ENCODE data around the gene ERVV-1. TPM values are rescaled to one million over a fixed set of nuclear protein-coding genes. Genes with fewer than 3 reads are reported as not detected.

ERVV-1 gene
- total and polyA plus RNA-seq, 8 donors: not detected

- intact Hi-C loops (cut with DNase I; ENCODE audit: low total_unique reads): no loop called here
- Histone ChIP-seq H3K27me3 (peaks cover 0 to 9% (median 0%) of the 10 kb centered on the region in 3 donors), H3K9me3 (peaks cover 0 to 53% (median 3%) of the 10 kb centered on the region in 4 donors), H3K4me3 (no peak overlapping the region), H3K4me1 (no peaks in the 10 kb centered on the region), H3K36me3 (no peaks in the 10 kb centered on the region), H3K27ac (no peak overlapping the region)
- no peak for TF ChIP-seq CTCF (IDR thresholded peaks at IDR 0.05)
- no peak for TF ChIP-seq POLR2A (IDR thresholded peaks at IDR 0.05)
- TF ChIP-seq POLR2AphosphoS5 (IDR thresholded peaks at IDR 0.05): no peak
- TF ChIP-seq EP300 (IDR thresholded peaks at IDR 0.05): no peak
- no peak for DNase-seq
- whole genome bisulfite sequencing, 5 donors: 83 to 89% (median 85%) methylated on average over 25 of the region's 25 CpGs
These were observed 5.5 kb upstream of the ERVV-1 start for GRCh38 chr19:53008061-53008778.

DNA sequence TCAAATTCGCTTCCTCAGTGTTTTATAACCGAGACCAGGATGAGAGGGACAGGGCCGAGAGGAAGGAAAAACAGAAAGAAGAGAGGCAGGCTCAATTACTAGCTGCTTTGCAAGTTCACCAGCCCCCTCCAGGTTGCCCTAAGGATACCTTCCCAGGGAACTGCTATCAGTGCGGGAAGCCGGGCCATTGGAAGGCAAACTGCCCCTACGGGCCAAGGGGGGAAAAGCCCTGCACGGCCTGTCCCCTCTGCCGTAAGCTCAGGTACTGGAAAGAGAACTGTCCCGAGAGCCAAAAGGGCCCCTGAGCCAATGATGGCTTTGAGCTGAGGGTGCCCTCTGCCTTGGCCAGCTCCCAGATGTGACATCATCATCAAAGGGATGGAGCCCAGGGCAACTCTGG, 3.2 kb upstream of the ERVV-1 start:
- no peak overlapping the region for H3K4me3 ChIP-seq
- intact Hi-C loops (cut with DNase I; ENCODE audit: low total_unique reads): no loop called here
- H3K27me3 ChIP-seq: peaks cover 0 to 9% (median 0%) of the 10 kb centered on the region in 3 donors
- WGBS, 5 donors: 41 to 56% (median 50%) methylated on average over 9 of the region's 9 CpGs
- H3K4me1 ChIP-seq: no peaks in the 10 kb centered on the region
- TF ChIP-seq POLR2A (IDR thresholded peaks at IDR 0.05): no peak
- TF ChIP-seq EP300 (IDR thresholded peaks at IDR 0.05): no peak
- TF ChIP-seq POLR2AphosphoS5 (IDR thresholded peaks at IDR 0.05): no peak
- TF ChIP-seq CTCF (IDR thresholded peaks at IDR 0.05): no peak
- no peak for DNase-seq
- no peak overlapping the region for H3K27ac ChIP-seq
- peaks cover 0 to 43% (median 3%) of the 10 kb centered on the region in 4 donors for H3K9me3 ChIP-seq
- no peaks in the 10 kb centered on the region for H3K36me3 ChIP-seq

GRCh38 chr19:53012006-53012405, 1.7 kb upstream of the ERVV-1 start:
- Histone ChIP-seq H3K4me3 (no peak overlapping the region), H3K27ac (no peak overlapping the region), H3K4me1 (no peaks in the 10 kb centered on the region), H3K36me3 (no peaks in the 10 kb centered on the region), H3K27me3 (peaks cover 0 to 9% (median 0%) of the 10 kb centered on the region in 3 donors), H3K9me3 (peaks cover 0 to 58% (median 9%) of the 10 kb centered on the region in 4 donors)
- intact Hi-C loops (cut with DNase I; ENCODE audit: low total_unique reads): no loop called here
- DNase-seq: no peak
- WGBS, 5 donors: 82 to 94% (median 92%) methylated on average over 6 of the region's 6 CpGs
- TF ChIP-seq POLR2A (IDR thresholded peaks at IDR 0.05) (no peak), POLR2AphosphoS5 (IDR thresholded peaks at IDR 0.05) (no peak), EP300 (IDR thresholded peaks at IDR 0.05) (no peak), CTCF (IDR thresholded peaks at IDR 0.05) (no peak)

DNA sequence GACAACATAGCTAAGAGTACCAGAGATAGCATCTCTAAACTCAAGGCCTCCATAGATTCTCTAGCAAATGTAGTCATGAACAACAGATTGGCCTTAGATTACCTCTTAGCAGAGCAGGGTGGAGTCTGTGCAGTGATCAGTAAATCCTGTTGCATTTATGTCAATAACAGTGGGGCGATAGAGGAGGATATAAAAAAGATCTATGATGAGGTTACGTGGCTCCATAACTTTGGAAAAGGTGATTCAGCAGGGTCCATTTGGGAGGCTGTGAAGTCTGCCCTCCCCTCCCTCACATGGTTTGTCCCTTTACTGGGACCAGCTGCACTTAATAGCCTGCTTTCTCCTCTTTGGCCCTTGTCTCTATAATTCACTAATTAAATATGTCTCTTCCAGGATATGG, 1.4 kb downstream of the ERVV-1 start:
- Histone ChIP-seq H3K27me3 (peaks cover 0 to 7% (median 0%) of the 10 kb centered on the region in 3 donors), H3K9me3 (peaks cover 0 to 64% (median 13%) of the 10 kb centered on the region in 4 donors), H3K4me1 (no peaks in the 10 kb centered on the region), H3K27ac (no peak overlapping the region), H3K36me3 (no peaks in the 10 kb centered on the region), H3K4me3 (no peak overlapping the region)
- intact Hi-C loops (cut with DNase I; ENCODE audit: low total_unique reads): no loop called here
- TF ChIP-seq POLR2A (IDR thresholded peaks at IDR 0.05): no peak
- TF ChIP-seq CTCF (IDR thresholded peaks at IDR 0.05): no peak
- no peak for TF ChIP-seq POLR2AphosphoS5 (IDR thresholded peaks at IDR 0.05)
- TF ChIP-seq EP300 (IDR thresholded peaks at IDR 0.05): no peak
- 87 to 97% (median 91%) methylated on average over 2 of the region's 2 CpGs for WGBS, 5 donors
- no peak for DNase-seq

Measured in stomach (tissue), 9 donors.